Measurements from ENCODE around the gene SH3BP1.

SH3BP1 gene

DNA sequence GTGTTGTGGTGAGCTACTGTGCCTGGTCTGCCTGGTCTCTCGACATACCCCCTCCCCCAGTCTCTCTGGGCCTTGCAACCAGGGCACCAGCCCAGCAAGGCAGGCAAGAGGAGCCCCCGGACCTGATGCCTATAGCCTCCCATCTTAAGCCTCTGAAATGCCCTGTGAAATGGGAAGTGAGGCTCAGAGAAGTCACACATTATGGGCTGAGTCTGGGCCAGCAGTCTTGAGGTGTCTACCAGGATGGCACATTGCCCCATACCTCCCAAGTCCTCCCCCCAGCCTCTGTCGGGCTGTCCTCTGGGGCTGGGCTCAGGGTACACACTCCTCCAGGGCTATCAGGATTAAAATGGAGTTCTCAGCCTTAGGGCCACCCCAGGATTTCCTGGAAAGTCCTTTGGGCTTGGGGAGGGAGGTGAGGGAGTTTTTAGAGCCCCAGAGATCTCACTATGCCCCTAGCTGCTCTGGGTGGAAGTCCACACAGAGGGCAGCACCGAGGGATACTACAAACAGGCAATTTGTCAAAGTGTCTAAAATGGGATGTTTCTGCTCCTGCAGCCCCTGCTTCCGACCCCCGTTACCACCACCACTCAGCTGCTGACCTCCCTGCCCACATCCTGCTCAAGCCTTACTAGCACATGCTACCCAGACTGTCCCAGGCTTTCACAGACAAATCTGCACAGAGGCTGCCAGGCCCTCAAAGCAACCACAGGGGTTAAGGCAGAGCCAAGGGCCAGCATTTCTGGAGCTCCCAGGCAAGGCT lies 3.1 kb upstream of the SH3BP1 start:
- POLR2A ChIA-PET: interaction anchor here (0.8 kb wide), 1 partner anchor 22 kb away, joined by 3 read pairs; the partner anchor contains the start of gene PDXP
- no peak for DNase-seq (ENCODE audit: extremely low spot score)
- TF ChIP-seq, protein P1, sequence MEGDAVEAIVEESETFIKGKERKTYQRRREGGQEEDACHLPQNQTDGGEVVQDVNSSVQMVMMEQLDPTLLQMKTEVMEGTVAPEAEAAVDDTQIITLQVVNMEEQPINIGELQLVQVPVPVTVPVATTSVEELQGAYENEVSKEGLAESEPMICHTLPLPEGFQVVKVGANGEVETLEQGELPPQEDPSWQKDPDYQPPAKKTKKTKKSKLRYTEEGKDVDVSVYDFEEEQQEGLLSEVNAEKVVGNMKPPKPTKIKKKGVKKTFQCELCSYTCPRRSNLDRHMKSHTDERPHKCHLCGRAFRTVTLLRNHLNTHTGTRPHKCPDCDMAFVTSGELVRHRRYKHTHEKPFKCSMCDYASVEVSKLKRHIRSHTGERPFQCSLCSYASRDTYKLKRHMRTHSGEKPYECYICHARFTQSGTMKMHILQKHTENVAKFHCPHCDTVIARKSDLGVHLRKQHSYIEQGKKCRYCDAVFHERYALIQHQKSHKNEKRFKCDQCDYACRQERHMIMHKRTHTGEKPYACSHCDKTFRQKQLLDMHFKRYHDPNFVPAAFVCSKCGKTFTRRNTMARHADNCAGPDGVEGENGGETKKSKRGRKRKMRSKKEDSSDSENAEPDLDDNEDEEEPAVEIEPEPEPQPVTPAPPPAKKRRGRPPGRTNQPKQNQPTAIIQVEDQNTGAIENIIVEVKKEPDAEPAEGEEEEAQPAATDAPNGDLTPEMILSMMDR (IDR thresholded peaks at IDR 0.05; ENCODE audit: control extremely low read depth, extremely low read depth, low read depth, missing control alignments): no peak
- CTCF ChIA-PET: interaction anchor here (1.0 to 14.7 kb wide), 11 partner anchors 8 to 56 kb away, joined by 3 to 248 read pairs (median 5); partner anchors contain the start of genes GGA1, PDXP and SH3BP1

DNA sequence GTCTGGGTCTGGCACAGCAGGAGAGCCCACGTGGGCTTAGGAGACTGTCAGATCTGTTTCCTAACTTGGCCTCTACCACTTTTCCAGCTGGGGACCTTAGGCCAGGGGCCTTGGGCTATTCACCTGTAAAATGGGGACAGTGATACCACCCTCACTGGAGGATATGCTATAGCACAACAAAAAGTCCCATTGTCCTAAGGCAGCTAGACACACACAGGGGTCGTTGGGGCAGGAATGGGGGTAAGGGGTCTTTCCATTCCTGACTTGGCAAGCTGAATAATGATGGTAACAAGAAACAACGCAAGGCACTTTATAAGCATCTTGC lies 2.6 kb upstream of the SH3BP1 start:
- ChIA-PET POLR2A (interaction anchor here (0.8 to 0.9 kb wide), 2 partner anchors 21 to 25 kb away, joined by 3 to 5 read pairs; partner anchors contain the start of gene PDXP), CTCF (interaction anchor here (1.0 to 14.7 kb wide), 9 partner anchors 14 to 55 kb away, joined by 3 to 190 read pairs (median 5); partner anchors contain the start of genes GGA1 and PDXP)
- no peak for DNase-seq (ENCODE audit: extremely low spot score)
- TF ChIP-seq, protein P1 (IDR thresholded peaks at IDR 0.05; ENCODE audit: control extremely low read depth, extremely low read depth, low read depth, missing control alignments): no peak

DNA sequence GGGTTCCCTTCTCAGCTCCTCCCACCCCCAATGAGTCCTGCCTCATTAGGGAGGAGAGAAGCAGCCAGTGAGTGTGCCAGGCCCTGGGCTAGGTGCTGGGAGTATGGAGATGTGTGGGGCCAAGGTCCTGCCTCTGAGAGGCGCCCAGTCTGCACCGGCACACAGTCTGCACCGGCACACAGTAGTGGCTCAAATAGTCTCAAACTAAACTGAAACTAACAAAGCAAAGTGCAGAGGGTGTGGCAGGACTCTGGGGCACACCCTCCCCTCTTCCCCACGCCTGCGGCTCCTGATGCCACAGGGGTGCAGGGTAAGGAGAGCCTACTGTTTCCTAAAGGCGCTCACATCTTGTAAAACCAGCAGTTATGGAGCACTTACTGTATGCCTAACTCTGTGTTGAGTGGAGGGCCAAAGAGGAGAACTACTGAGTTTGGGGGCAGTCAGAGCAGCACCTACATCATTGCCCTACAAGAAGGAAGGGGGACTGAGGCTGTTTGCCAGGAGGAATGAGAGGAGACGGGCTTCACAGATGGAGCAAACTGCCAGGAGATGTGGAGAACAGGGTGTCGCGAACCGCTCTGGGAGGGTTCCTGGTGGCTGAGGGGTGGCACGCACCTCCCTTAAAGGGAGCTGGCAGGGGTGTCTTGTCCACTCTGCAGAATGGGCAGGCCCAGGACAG lies 939 bp upstream of the SH3BP1 start:
- ChIA-PET CTCF (interaction anchor here (0.7 to 14.7 kb wide), 10 partner anchors 10 to 179 kb away, joined by 3 to 298 read pairs (median 6); partner anchors contain the start of genes GGA1, LGALS1, NOL12 and PDXP), POLR2A (interaction anchor here (1.0 kb wide), 2 partner anchors 30 to 33 kb away, joined by 3 read pairs; partner anchors contain the start of gene GGA1)
- TF ChIP-seq, protein P1 (IDR thresholded peaks at IDR 0.05; ENCODE audit: control extremely low read depth, extremely low read depth, low read depth, missing control alignments): no peak
- no peak for DNase-seq (ENCODE audit: extremely low spot score)

DNA sequence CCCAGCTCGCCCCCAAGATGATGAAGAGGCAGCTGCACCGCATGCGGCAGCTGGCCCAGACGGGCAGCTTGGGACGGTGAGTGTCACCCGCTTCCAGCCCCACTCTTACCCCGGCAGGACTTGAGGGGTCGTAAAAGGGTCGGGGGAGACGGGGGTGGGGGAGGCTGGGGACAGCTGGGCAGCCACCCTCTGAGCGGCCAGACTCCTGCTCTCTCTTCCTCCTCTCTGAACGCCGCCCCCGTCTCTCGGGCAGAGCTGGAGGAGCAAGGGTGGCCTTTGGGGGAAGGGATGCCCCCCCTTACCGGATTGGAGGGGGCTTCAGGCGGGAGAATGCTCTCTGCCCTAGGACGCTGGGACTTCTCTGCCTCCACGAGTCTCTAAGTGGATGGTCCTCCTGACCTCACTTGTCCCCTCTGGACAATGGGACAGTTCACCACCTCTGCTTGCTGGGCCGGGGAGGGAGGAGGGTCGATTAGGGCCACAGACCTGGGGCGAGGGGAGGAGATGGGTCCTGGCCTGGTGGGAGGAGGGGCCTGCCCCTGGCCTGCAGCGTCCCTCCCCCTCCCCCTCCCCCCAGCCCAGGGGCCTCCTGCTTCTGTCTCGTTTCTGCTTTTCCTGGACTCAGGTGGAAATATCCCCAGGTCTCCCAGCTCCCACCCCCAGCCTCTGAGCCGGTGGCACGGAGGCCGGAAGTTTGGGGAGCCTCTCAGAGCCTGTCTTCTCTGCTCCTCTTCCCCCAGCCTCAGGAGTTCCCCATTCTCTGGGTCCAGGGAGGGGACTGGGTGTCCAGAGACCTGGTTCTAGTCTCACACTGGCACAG lies 512 bp downstream of the SH3BP1 start:
- CTCF ChIA-PET: interaction anchor here (3.8 to 10.4 kb wide), 5 partner anchors 11 to 36 kb away, joined by 19 to 298 read pairs (median 179); partner anchors contain the start of genes GGA1, LGALS1, NOL12 and PDXP
- TF ChIP-seq, protein P1 (IDR thresholded peaks at IDR 0.05; ENCODE audit: control extremely low read depth, extremely low read depth, low read depth, missing control alignments): no peak
- DNase-seq (ENCODE audit: extremely low spot score): no peak
- POLR2A ChIA-PET: interaction anchor here (0.6 kb wide), 1 partner anchor 41 kb away, joined by 5 read pairs; no protein-coding TSS in a partner anchor

DNA sequence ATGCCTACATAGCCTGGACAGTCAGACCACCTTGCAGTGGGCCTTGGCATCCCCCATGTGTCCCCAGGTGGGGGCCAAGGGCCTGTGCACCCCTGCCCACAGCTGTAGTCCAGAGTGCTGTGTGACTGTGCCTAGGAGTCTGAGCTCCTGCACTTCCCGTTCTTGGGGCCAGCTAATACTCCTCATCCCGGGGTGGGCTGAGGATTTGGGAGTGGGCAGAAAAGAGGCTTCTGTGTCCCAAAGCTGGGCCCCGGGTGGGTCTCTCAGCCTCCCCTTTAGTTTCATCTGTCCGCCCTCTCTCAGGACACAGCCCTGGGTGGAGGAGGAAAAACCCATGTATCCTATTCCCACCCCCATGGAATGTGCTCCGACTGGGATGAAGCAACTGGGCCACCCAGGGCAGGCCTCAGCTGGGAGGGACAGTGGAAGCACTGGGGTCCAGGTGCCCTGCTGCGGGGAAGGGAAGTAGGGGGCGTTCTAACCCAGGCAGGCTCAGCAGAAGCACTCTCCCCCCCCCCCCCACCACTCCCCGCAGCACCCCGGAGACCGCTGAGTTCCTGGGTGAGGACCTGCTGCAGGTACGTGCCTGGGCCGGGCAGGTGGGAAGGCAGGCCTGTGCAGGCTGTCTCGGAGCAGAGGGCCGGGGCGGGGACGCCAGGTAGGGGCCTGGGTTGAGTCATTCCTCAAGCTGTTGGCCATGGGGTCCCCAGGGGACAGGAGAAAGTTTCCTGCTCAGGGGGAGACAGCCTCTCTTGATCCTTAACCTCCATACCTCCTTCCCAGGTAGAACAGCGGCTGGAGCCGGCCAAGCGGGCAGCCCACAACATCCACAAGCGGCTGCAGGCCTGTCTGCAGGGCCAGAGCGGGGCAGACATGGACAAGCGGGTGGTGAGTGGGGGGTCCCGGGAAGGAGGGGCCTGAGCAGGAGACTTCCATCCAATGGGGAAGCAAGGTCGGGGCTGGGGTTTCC lies 1.4 kb downstream of the SH3BP1 start:
- no peak for DNase-seq (ENCODE audit: extremely low spot score)
- TF ChIP-seq, protein P1 (IDR thresholded peaks at IDR 0.05; ENCODE audit: control extremely low read depth, extremely low read depth, low read depth, missing control alignments): no peak
- ChIA-PET CTCF (interaction anchor here (1.3 to 10.4 kb wide), 7 partner anchors 12 to 48 kb away, joined by 3 to 298 read pairs (median 44); partner anchors contain the start of genes GGA1, LGALS1, NOL12 and PDXP), POLR2A (no interaction called here)
